Lower leg skin (tissue), 4 donors: Measurements from ENCODE around the gene HMGB2. TPM values are rescaled to one million over a fixed set of nuclear protein-coding genes. Genes with fewer than 3 reads are reported as not detected.

Experiments
- DNase-seq, 2 donors: peaks; one replicate each; pipeline ENCODE4 v3.0.0-alpha.2; 2019; ENCODE audit warnings: low spot score in 2 of 2
- H3K4me3 ChIP-seq: fragments of 200-600 bp; sonication (generic); 2 replicates; pipeline ENCODE4 v1.5.1; 2017; ENCODE audit warnings: mild to moderate bottlenecking, low read depth; ENCODE audit not compliant: poor library complexity, severe bottlenecking
- POLR2A ChIP-seq, 2 donors: fragments of 450-650 bp; IDR thresholded peaks; one replicate each; pipeline ENCODE4 v1.6.1; 2016 to 2017; ENCODE audit warnings: antibody characterized with exemption in 2 of 2, mild to moderate bottlenecking in 1 of 2, moderate library complexity in 1 of 2
- WGBS, 2 donors: methylation state at CpG; one replicate each; pipeline ENCODE4 v1.1.5; 2018; 5-methylcytosine and 5-hydroxymethylcytosine counted together
- intact Hi-C: fragments of 100-400 bp; cut with DNase I; formaldehyde crosslinking; loops from one replicate; pipeline ENCODE4 v1.15.0; 2023; ENCODE audit warnings: low total_unique reads
- total RNA-seq, 4 donors: library from RNA; depleted of rRNA; stranded (reverse); fragments of >200 nt; gene quantifications; one replicate each; pipeline ENCODE4 v1.1.0, GENCODE V29; 2016
- TF ChIP-seq, protein P1 (sequence below), 3 donors: fragments of 450-650 bp; IDR thresholded peaks; one replicate each; pipeline ENCODE4 v1.5.1; 2016; ENCODE audit warnings: antibody characterized with exemption in 3 of 3, mild to moderate bottlenecking in 3 of 3, moderate library complexity in 2 of 3

HMGB2 gene
- total RNA-seq, 4 donors from 2014 or later = 26.2 to 52.3 (median 42.3) TPM

- no peak overlapping the region for H3K4me3 ChIP-seq
- intact Hi-C loops = no loop called here
- 88 to 93% methylated on average over 4 of the region's 4 CpGs for WGBS, 2 donors
- DNase-seq = no peak
- TF ChIP-seq POLR2A (IDR thresholded peaks at IDR 0.05) = no peak
- TF ChIP-seq, protein P1, sequence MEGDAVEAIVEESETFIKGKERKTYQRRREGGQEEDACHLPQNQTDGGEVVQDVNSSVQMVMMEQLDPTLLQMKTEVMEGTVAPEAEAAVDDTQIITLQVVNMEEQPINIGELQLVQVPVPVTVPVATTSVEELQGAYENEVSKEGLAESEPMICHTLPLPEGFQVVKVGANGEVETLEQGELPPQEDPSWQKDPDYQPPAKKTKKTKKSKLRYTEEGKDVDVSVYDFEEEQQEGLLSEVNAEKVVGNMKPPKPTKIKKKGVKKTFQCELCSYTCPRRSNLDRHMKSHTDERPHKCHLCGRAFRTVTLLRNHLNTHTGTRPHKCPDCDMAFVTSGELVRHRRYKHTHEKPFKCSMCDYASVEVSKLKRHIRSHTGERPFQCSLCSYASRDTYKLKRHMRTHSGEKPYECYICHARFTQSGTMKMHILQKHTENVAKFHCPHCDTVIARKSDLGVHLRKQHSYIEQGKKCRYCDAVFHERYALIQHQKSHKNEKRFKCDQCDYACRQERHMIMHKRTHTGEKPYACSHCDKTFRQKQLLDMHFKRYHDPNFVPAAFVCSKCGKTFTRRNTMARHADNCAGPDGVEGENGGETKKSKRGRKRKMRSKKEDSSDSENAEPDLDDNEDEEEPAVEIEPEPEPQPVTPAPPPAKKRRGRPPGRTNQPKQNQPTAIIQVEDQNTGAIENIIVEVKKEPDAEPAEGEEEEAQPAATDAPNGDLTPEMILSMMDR (IDR thresholded peaks at IDR 0.05) = no peak
Observed at GRCh38 chr4:173311368-173311767, 22.8 kb downstream of the HMGB2 start.

GRCh38 chr4:173307778-173308177 is 26.4 kb downstream of the HMGB2 start:
- no peak for DNase-seq
- 95 to 96% methylated on average over 3 of the region's 3 CpGs for WGBS, 2 donors
- TF ChIP-seq POLR2A (IDR thresholded peaks at IDR 0.05) = no peak
- TF ChIP-seq, protein P1 (IDR thresholded peaks at IDR 0.05) = no peak
- no peak overlapping the region for H3K4me3 ChIP-seq
- intact Hi-C loops = no loop called here

- DNase-seq = no peak
- TF ChIP-seq, protein P1 (IDR thresholded peaks at IDR 0.05) = no peak
- TF ChIP-seq POLR2A (IDR thresholded peaks at IDR 0.05) = no peak
- H3K4me3 ChIP-seq = no peak overlapping the region
- WGBS, 2 donors = 39 to 40% methylated on average over 5 of the region's 5 CpGs
- intact Hi-C loops = no loop called here
Observed at GRCh38 chr4:173301518-173302201, 32.5 kb downstream of the HMGB2 start.

- DNase-seq = no peak
- intact Hi-C loops = no loop called here
- H3K4me3 ChIP-seq = no peak overlapping the region
- TF ChIP-seq, protein P1 (IDR thresholded peaks at IDR 0.05) = no peak
- no peak for TF ChIP-seq POLR2A (IDR thresholded peaks at IDR 0.05)
- WGBS, 2 donors = 69 to 74% methylated on average over 1 of the region's 1 CpG
Observed at GRCh38 chr4:173294444-173294843, 39.7 kb downstream of the HMGB2 start.

DNA sequence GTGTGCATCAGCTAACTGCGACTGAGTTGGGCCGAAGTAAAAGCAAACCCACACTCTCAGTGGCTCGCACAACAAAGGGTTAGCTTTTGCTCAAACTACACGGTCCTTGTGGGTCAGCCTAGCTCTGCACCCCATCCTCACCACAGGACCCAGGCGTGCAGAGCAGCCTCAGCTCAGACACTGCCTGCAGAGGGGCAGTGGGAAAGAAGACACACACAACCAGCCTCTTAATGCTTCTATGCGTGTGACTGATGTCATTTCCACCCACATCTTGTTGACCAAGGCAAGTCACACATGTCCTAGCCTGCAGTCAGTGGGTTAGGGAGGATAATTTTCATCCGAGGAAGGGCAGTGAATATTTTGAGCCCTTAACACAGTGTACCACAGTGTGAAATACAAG is 40.5 kb downstream of the HMGB2 start:
- TF ChIP-seq, protein P1 (IDR thresholded peaks at IDR 0.05) = no peak
- H3K4me3 ChIP-seq = no peak overlapping the region
- DNase-seq = no peak
- WGBS, 2 donors = 84% methylated on average over 7 of the region's 7 CpGs
- intact Hi-C loops = no loop called here

DNA sequence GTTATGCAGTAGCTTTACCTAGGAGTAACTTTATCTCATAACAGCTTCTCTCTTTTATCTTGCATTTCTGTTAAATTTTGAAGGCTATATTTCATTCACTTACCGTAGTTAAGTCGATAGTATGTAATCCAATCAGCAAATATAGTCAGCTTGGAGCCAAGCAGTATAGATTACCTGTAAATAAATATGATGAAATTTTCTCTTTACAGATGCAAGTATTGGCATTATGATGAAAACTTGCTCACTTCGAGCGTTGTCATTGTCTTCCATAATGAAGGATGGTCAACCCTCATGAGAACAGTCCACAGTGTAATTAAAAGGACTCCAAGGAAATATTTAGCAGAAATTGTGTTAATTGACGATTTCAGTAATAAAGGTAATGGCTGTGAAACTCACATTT is 42.3 kb downstream of the HMGB2 start:
- 94 to 97% methylated on average over 5 of the region's 5 CpGs for WGBS, 2 donors
- TF ChIP-seq POLR2A (IDR thresholded peaks at IDR 0.05) = no peak
- TF ChIP-seq, protein P1 (IDR thresholded peaks at IDR 0.05) = no peak
- intact Hi-C loops = no loop called here

More for the DNA sequence above, 42.3 kb downstream of the HMGB2 start:
- DNase-seq = no peak
- H3K4me3 ChIP-seq = no peak overlapping the region
